Measurements from ENCODE around the gene FGF6. TPM values are rescaled to one million over a fixed set of nuclear protein-coding genes. Genes with fewer than 3 reads are reported as not detected.

FGF6 gene
- total RNA-seq, 1 donor from 2014 or later, result not detected

DNA sequence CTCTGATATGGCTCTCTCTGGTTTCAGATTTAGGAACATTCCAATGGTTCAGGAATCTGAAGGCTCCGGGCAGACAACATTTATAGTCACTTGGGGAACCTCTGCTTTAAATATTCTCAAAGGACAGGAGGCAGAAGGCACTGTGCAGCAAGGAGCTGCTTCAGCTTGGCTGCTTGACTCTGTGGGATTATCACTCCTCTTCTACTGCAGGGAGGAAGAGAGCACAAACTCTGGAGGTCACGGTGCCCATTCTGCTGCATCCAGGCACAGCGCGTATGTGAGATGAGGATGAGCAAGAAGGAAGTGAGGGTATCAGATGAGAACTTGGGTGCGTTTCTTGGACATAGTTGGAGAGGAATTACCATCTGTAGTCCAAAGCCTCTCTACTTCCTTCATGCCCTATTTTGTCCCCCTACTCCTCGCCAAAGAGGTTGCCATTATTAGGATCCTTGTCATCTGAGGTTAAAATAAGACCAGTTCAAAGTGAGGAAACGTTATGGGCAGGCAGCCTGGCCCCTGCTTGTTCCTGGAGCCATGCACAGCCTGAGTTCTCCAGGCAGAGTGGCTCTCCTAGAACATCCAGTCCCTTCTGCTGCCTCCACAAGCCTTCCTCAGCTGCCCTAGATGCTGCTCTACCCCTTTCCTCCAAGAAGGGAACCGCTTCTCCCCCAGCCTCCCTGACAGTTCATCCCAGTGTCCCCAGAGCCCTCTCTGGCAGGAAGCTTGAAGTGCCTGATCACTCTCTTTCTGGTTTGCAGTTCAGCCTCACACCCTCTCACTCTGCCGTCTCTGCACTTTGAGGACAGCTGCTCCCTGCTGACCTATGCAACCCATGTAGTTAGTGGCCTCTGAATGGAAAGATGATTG, 12.5 kb downstream of the FGF6 start:
- Mint-ChIP-seq H3K27ac (peak overlapping the region; percentile 14), H3K36me3 (no peaks in the 10 kb centered on the region), H3K27me3 (ENCODE audit: insufficient read depth, low read depth) (peaks cover 10% of the 10 kb centered on the region), H3K9me3 (no peaks in the 10 kb centered on the region), H3K4me1 (peaks cover 22% of the 10 kb centered on the region), H3K4me3 (no peak overlapping the region)
- Histone ChIP-seq H3K4me2 (no peak overlapping the region), H3K27ac (no peak overlapping the region), H3K27me3 (no peaks in the 10 kb centered on the region), H3K9me3 (ENCODE audit: low read depth) (no peaks in the 10 kb centered on the region), H3F3A (ENCODE audit: low read depth) (no peaks in the 10 kb centered on the region), H3K9ac (no peak overlapping the region), H2AFZ (replicated peaks) (peak overlapping the region; percentile 63), H3K79me2 (ENCODE audit: low read depth) (no peaks in the 10 kb centered on the region), H4K20me1 (ENCODE audit: low read depth) (no peaks in the 10 kb centered on the region), H3K36me3 (no peaks in the 10 kb centered on the region), H3K4me3 (no peak overlapping the region), H3K4me1 (peaks cover 8% of the 10 kb centered on the region)
- TF ChIP-seq EZH2 (IDR thresholded peaks at IDR 0.05) (no peak), EZH2phosphoT487 (IDR thresholded peaks at IDR 0.05) (no peak)
- TF ChIP-seq, protein P1, sequence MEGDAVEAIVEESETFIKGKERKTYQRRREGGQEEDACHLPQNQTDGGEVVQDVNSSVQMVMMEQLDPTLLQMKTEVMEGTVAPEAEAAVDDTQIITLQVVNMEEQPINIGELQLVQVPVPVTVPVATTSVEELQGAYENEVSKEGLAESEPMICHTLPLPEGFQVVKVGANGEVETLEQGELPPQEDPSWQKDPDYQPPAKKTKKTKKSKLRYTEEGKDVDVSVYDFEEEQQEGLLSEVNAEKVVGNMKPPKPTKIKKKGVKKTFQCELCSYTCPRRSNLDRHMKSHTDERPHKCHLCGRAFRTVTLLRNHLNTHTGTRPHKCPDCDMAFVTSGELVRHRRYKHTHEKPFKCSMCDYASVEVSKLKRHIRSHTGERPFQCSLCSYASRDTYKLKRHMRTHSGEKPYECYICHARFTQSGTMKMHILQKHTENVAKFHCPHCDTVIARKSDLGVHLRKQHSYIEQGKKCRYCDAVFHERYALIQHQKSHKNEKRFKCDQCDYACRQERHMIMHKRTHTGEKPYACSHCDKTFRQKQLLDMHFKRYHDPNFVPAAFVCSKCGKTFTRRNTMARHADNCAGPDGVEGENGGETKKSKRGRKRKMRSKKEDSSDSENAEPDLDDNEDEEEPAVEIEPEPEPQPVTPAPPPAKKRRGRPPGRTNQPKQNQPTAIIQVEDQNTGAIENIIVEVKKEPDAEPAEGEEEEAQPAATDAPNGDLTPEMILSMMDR (IDR thresholded peaks at IDR 0.05), result no peak
- DNase-seq (ENCODE audit: low spot score), result no peak

DNA sequence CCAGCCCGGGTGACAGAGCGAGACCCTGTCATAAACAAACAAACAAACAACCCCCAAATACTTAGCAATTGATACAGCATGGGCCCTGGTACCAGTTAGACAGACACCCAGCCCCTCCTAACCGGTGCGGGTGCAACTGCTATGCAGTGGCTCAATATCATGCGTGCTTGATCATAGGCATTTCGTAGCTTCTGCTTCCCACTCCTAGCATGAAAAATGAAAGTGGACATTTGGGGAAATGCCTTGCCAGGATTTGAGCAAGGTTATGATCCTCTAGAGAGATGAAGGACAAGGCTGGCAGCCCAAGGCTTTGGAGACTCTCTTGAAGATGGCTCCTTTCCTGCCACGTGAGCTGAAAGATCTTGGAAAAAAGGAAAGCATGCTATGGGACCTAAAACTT, 13.7 kb downstream of the FGF6 start:
- Mint-ChIP-seq H3K9me3 (no peaks in the 10 kb centered on the region), H3K4me3 (no peak overlapping the region), H3K27ac (no peak overlapping the region), H3K36me3 (no peaks in the 10 kb centered on the region), H3K4me1 (peaks cover 17% of the 10 kb centered on the region), H3K27me3 (ENCODE audit: insufficient read depth, low read depth) (peaks cover 10% of the 10 kb centered on the region)
- H3K9me3 ChIP-seq (ENCODE audit: low read depth), result no peaks in the 10 kb centered on the region
- TF ChIP-seq EZH2phosphoT487 (IDR thresholded peaks at IDR 0.05), result no peak
- H2AFZ ChIP-seq (replicated peaks), result no peak overlapping the region
- H3K4me1 ChIP-seq, result peaks cover 8% of the 10 kb centered on the region
- no peak overlapping the region for H3K27ac ChIP-seq
- no peak overlapping the region for H3K4me2 ChIP-seq
- H3K9ac ChIP-seq, result no peak overlapping the region
- H4K20me1 ChIP-seq (ENCODE audit: low read depth), result no peaks in the 10 kb centered on the region
- no peaks in the 10 kb centered on the region for H3K27me3 ChIP-seq
- no peaks in the 10 kb centered on the region for H3K79me2 ChIP-seq (ENCODE audit: low read depth)
- H3K4me3 ChIP-seq, result no peak overlapping the region
- no peaks in the 10 kb centered on the region for H3K36me3 ChIP-seq
- no peak for DNase-seq (ENCODE audit: low spot score)
- no peaks in the 10 kb centered on the region for H3F3A ChIP-seq (ENCODE audit: low read depth)

DNA sequence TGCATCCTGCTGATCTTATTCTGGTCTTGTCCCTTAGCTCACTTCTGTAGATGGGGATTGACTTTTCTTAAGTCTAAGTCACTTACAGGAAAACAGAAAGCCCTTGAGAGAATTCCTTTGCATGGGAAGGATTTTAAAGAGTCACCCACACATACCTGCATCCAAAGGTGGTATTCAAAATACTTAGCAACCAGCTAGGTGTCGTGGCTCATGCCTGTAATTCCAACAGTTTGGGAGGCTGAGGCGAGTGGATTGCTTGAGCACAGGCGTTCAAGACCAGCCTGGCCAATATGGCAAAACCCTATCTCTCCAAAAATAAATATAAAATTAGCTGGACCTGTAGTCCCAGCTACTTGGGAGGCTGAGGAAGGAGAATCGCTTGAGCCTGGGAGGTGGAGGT, 14.2 kb downstream of the FGF6 start:
- Histone ChIP-seq H3K4me2 (no peak overlapping the region), H3K4me1 (peaks cover 8% of the 10 kb centered on the region), H2AFZ (replicated peaks) (no peak overlapping the region), H3F3A (ENCODE audit: low read depth) (no peaks in the 10 kb centered on the region), H3K79me2 (ENCODE audit: low read depth) (no peaks in the 10 kb centered on the region), H3K9ac (no peak overlapping the region), H3K9me3 (ENCODE audit: low read depth) (no peaks in the 10 kb centered on the region), H3K27ac (no peak overlapping the region), H3K36me3 (no peaks in the 10 kb centered on the region), H3K27me3 (no peaks in the 10 kb centered on the region), H3K4me3 (no peak overlapping the region), H4K20me1 (ENCODE audit: low read depth) (no peaks in the 10 kb centered on the region)
- H3K4me3 Mint-ChIP-seq, result no peak overlapping the region
- DNase-seq (ENCODE audit: low spot score), result no peak
- H3K9me3 Mint-ChIP-seq, result no peaks in the 10 kb centered on the region
- peaks cover 14% of the 10 kb centered on the region for H3K4me1 Mint-ChIP-seq
- TF ChIP-seq EZH2 (IDR thresholded peaks at IDR 0.05) (no peak), EZH2phosphoT487 (IDR thresholded peaks at IDR 0.05) (no peak)
- TF ChIP-seq, protein P1 (IDR thresholded peaks at IDR 0.05), result no peak
- no peaks in the 10 kb centered on the region for H3K36me3 Mint-ChIP-seq
- no peak overlapping the region for H3K27ac Mint-ChIP-seq
- peaks cover 10% of the 10 kb centered on the region for H3K27me3 Mint-ChIP-seq (ENCODE audit: insufficient read depth, low read depth)

DNA sequence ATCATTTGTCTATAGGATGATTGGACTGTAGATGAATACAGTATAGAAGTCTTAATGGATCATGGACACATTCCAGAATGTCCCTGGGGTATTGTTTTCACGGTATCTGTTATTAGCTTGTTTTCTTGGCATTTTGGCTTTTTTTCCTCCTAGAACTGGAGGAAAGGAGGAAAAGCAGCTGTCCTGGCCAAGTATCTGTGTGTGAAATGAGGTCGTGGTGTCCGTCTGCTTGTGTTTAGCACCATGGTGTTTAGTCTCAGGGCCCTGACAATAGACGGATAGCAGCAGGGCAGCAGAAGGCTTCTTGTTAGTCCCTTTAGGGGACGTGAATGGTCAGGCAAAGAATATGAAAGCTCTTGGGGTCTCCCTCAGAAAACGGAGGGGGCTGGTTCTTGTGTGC, 21.2 kb downstream of the FGF6 start:
- no peaks in the 10 kb centered on the region for H3K9me3 Mint-ChIP-seq
- H3K27ac Mint-ChIP-seq, result no peak overlapping the region
- no peaks in the 10 kb centered on the region for H3K9me3 ChIP-seq (ENCODE audit: low read depth)

More for the DNA sequence above, 21.2 kb downstream of the FGF6 start:
- H3K27me3 ChIP-seq, result no peaks in the 10 kb centered on the region
- H3K79me2 ChIP-seq (ENCODE audit: low read depth), result no peaks in the 10 kb centered on the region
- DNase-seq (ENCODE audit: low spot score), result no peak
- Mint-ChIP-seq H3K4me1 (peaks cover 9% of the 10 kb centered on the region), H3K36me3 (no peaks in the 10 kb centered on the region), H3K27me3 (ENCODE audit: insufficient read depth, low read depth) (peaks cover 2% of the 10 kb centered on the region), H3K4me3 (no peak overlapping the region)
- no peak overlapping the region for H3K9ac ChIP-seq
- no peak for TF ChIP-seq EZH2 (IDR thresholded peaks at IDR 0.05)
- TF ChIP-seq, protein P1 (IDR thresholded peaks at IDR 0.05), result no peak
- TF ChIP-seq EZH2phosphoT487 (IDR thresholded peaks at IDR 0.05), result no peak
- H3F3A ChIP-seq (ENCODE audit: low read depth), result no peaks in the 10 kb centered on the region
- H3K4me2 ChIP-seq, result no peak overlapping the region
- H2AFZ ChIP-seq (replicated peaks), result no peak overlapping the region
- H3K4me3 ChIP-seq, result no peak overlapping the region
- no peaks in the 10 kb centered on the region for H3K4me1 ChIP-seq
- H3K27ac ChIP-seq, result no peak overlapping the region
- no peaks in the 10 kb centered on the region for H3K36me3 ChIP-seq
- H4K20me1 ChIP-seq (ENCODE audit: low read depth), result no peaks in the 10 kb centered on the region
